Neural cell (in vitro differentiated cells): ENCODE data around the gene SHTN1. TPM values are rescaled to one million over a fixed set of nuclear protein-coding genes. Genes with fewer than 3 reads are reported as not detected.

Experiments used
- H2AFZ ChIP-seq: fragments of 200-600, 300-800 bp; sonication (generic), shearing (Covaris generic); 2 replicates; pipeline ENCODE4 v1.6.0; 2014; ENCODE audit warnings: low read depth, mild to moderate bottlenecking, antibody characterized with exemption, low read length, moderate library complexity
- H3F3A ChIP-seq: fragments of 200-600 bp; shearing (Covaris generic); 2 replicates; pipeline ENCODE4 v1.6.1; 2016; ENCODE audit warnings: mild to moderate bottlenecking, moderate library complexity, mixed read lengths, antibody characterized with exemption, low read length; ENCODE audit not compliant: insufficient read depth, poor library complexity, severe bottlenecking
- H3K27ac ChIP-seq: fragments of 200-600, 300-800 bp; sonication (generic), shearing (Covaris generic); 2 replicates; pipeline ENCODE4 v1.5.1; 2014; ENCODE audit warnings: mild to moderate bottlenecking, low read length, moderate library complexity
- H3K27me3 ChIP-seq: fragments of 300-800, 200-600 bp; sonication (generic), shearing (Covaris generic); 2 replicates; pipeline ENCODE4 v1.6.0; 2014; ENCODE audit warnings: mild to moderate bottlenecking, low read depth, low read length, moderate library complexity; ENCODE audit not compliant: insufficient read depth
- H3K36me3 ChIP-seq: fragments of 300-800, 200-600 bp; sonication (generic), shearing (Covaris generic); 2 replicates; pipeline ENCODE4 v1.5.1; 2014; ENCODE audit warnings: mild to moderate bottlenecking, antibody characterized with exemption, low read length, moderate library complexity; ENCODE audit not compliant: insufficient read depth
- H3K4me2 ChIP-seq: fragments of 300-800, 200-600 bp; sonication (generic), shearing (Covaris generic); 2 replicates; pipeline ENCODE4 v1.6.0; 2014; ENCODE audit warnings: mild to moderate bottlenecking, low read length
- H3K4me3 ChIP-seq: fragments of 300-800, 200-600 bp; sonication (generic), shearing (Covaris generic); 2 replicates; pipeline ENCODE4 v1.5.1; 2014; ENCODE audit warnings: mild to moderate bottlenecking, low read length, moderate library complexity
- H3K79me2 ChIP-seq: fragments of 200-600 bp; shearing (Covaris generic); replicated peaks from 2 replicates; pipeline ENCODE4 v1.6.0; 2014; ENCODE audit warnings: mild to moderate bottlenecking, low read length, moderate library complexity; ENCODE audit not compliant: insufficient read depth
- H3K9ac ChIP-seq: fragments of 300-800, 200-600 bp; sonication (generic), shearing (Covaris generic); 2 replicates; pipeline ENCODE4 v1.6.1; 2016; ENCODE audit warnings: mild to moderate bottlenecking, low read length, mixed read lengths
- H3K9me2 ChIP-seq: fragments of 200-600 bp; shearing (Covaris generic); 2 replicates; pipeline ENCODE4 v1.6.1; 2016; ENCODE audit warnings: mild to moderate bottlenecking, low read length, mixed read lengths; ENCODE audit not compliant: insufficient read depth
- H3K9me3 ChIP-seq: fragments of 200-600, 300-800 bp; sonication (generic), shearing (Covaris generic); 2 replicates; pipeline ENCODE4 v1.6.1; 2016; ENCODE audit warnings: mild to moderate bottlenecking, mixed run types, low read length, moderate library complexity, mixed read lengths
- H4K20me1 ChIP-seq: fragments of 200-600 bp; shearing (Covaris generic); 2 replicates; pipeline ENCODE4 v1.6.1; 2016; ENCODE audit warnings: mild to moderate bottlenecking, mixed run types; ENCODE audit not compliant: insufficient read depth
- CTCF ChIP-seq: fragments of 450-650 bp; IDR thresholded peaks from 2 replicates; pipeline ENCODE4 v1.5.1; 2014; ENCODE audit warnings: antibody characterized with exemption, mild to moderate bottlenecking, moderate library complexity; ENCODE audit not compliant: poor library complexity, severe bottlenecking
- EP300 ChIP-seq: fragments of 450-650 bp; conservative IDR thresholded peaks from 2 replicates; pipeline ENCODE4 v1.6.1; 2014; ENCODE audit warnings: antibody characterized with exemption, mild to moderate bottlenecking, moderate library complexity; ENCODE audit not compliant: poor library complexity, severe bottlenecking
- EZH2 ChIP-seq: fragments of 200-600, 300-800 bp; shearing (Covaris generic), sonication (generic); IDR thresholded peaks from 2 replicates; pipeline ENCODE4 v1.6.1; 2014; ENCODE audit warnings: antibody characterized with exemption, low read length, borderline replicate concordance, mild to moderate bottlenecking; ENCODE audit not compliant: insufficient read depth, poor library complexity, severe bottlenecking
- MXI1 ChIP-seq: fragments of 450-650 bp; conservative IDR thresholded peaks from 2 replicates; pipeline ENCODE4 v1.6.1; 2014; ENCODE audit warnings: antibody characterized with exemption, mild to moderate bottlenecking; ENCODE audit not compliant: poor library complexity, severe bottlenecking
- POLR2AphosphoS5 ChIP-seq: IDR thresholded peaks from 2 replicates; pipeline ENCODE4 v1.6.1; 2012
- RAD21 ChIP-seq: fragments of 450-650 bp; conservative IDR thresholded peaks from 2 replicates; pipeline ENCODE4 v1.6.1; 2014; ENCODE audit warnings: antibody characterized with exemption, mild to moderate bottlenecking, moderate library complexity
- REST ChIP-seq: IDR thresholded peaks from 2 replicates; pipeline ENCODE4 v1.6.1; 2012; ENCODE audit warnings: borderline replicate concordance
- SMC3 ChIP-seq: fragments of 450-650 bp; conservative IDR thresholded peaks from 2 replicates; pipeline ENCODE4 v1.6.1; 2014; ENCODE audit warnings: antibody characterized with exemption, mild to moderate bottlenecking, moderate library complexity; ENCODE audit not compliant: poor library complexity
- TAF1 ChIP-seq: IDR thresholded peaks from 2 replicates; pipeline ENCODE4 v1.6.1; 2012; ENCODE audit warnings: low read depth
- polyA plus RNA-seq: library from polyadenylated mRNA; depleted of rRNA; stranded (reverse); fragments of >200 nt; gene quantifications from 2 replicates; pipeline ENCODE4 v1.2.3, GENCODE V29; 2014

SHTN1 gene
- polyA plus RNA-seq, 1 donor from 2014 or later, result 55.8 TPM

- no peaks in the 10 kb centered on the region for H3K9me2 ChIP-seq
- H3K79me2 ChIP-seq, result no peaks in the 10 kb centered on the region
- no peaks in the 10 kb centered on the region for H3K27me3 ChIP-seq
- no peaks in the 10 kb centered on the region for H3F3A ChIP-seq
- no peak overlapping the region for H2AFZ ChIP-seq
- no peaks in the 10 kb centered on the region for H4K20me1 ChIP-seq
- H3K36me3 ChIP-seq, result no peaks in the 10 kb centered on the region
- H3K4me3 ChIP-seq, result no peak overlapping the region
- TF ChIP-seq SMC3, result no peak
- no peak for TF ChIP-seq TAF1
- no peak for TF ChIP-seq POLR2AphosphoS5
- TF ChIP-seq MXI1, result no peak
- TF ChIP-seq CTCF, result no peak
- TF ChIP-seq EZH2, result no peak
- no peak for TF ChIP-seq RAD21
- TF ChIP-seq REST, result no peak
- TF ChIP-seq EP300, result no peak
- H3K4me2 ChIP-seq, result no peak overlapping the region
- H3K9me3 ChIP-seq, result no peaks in the 10 kb centered on the region
- H3K9ac ChIP-seq, result no peak overlapping the region
- H3K27ac ChIP-seq, result no peak overlapping the region
Observed at GRCh38 chr10:116992183-116992582, 12.8 kb downstream of the SHTN1 start.

GRCh38 chr10:116990276-116990800 lies 14.6 kb downstream of the SHTN1 start:
- H3K9me2 ChIP-seq, result no peaks in the 10 kb centered on the region
- no peak overlapping the region for H3K27ac ChIP-seq
- H3K4me2 ChIP-seq, result no peak overlapping the region
- H3K36me3 ChIP-seq, result no peaks in the 10 kb centered on the region
- no peaks in the 10 kb centered on the region for H3K27me3 ChIP-seq
- H2AFZ ChIP-seq, result no peak overlapping the region
- TF ChIP-seq EP300, result no peak
- TF ChIP-seq EZH2, result no peak
- H3K9me3 ChIP-seq, result no peaks in the 10 kb centered on the region
- H3K9ac ChIP-seq, result no peak overlapping the region
- H3K79me2 ChIP-seq, result no peaks in the 10 kb centered on the region
- H4K20me1 ChIP-seq, result no peaks in the 10 kb centered on the region
- H3K4me3 ChIP-seq, result no peak overlapping the region
- no peaks in the 10 kb centered on the region for H3F3A ChIP-seq

- H4K20me1 ChIP-seq, result no peaks in the 10 kb centered on the region
- TF ChIP-seq MXI1 (no peak), REST (no peak), CTCF (no peak), SMC3 (no peak), TAF1 (no peak), RAD21 (no peak), POLR2AphosphoS5 (no peak), EP300 (no peak), EZH2 (no peak)
- no peak overlapping the region for H3K9ac ChIP-seq
- no peak overlapping the region for H3K4me3 ChIP-seq
- no peak overlapping the region for H3K27ac ChIP-seq
- no peaks in the 10 kb centered on the region for H3K9me3 ChIP-seq
- H3K36me3 ChIP-seq, result no peaks in the 10 kb centered on the region
- no peaks in the 10 kb centered on the region for H3K27me3 ChIP-seq
- H3K4me2 ChIP-seq, result no peak overlapping the region
- no peaks in the 10 kb centered on the region for H3K79me2 ChIP-seq
- no peaks in the 10 kb centered on the region for H3K9me2 ChIP-seq
- no peaks in the 10 kb centered on the region for H3F3A ChIP-seq
- H2AFZ ChIP-seq, result no peak overlapping the region
Observed at GRCh38 chr10:116989439-116989838, 15.5 kb downstream of the SHTN1 start.
